GM12864 (cell line): ENCODE results near the gene TMCC2.
A peak's percentile ranks its signal among the peaks of the same experiment; 100 is the strongest.

Source experiments
- DNase-seq: peaks from one replicate; pipeline ENCODE4 v3.0.0-alpha.2; 2011; ENCODE audit warnings: low read depth
- H3K4me3 ChIP-seq: 2 replicates; pipeline ENCODE4 v1.5.1; 2011; ENCODE audit warnings: mild to moderate bottlenecking, low read depth, low read length, control low read depth
- TF ChIP-seq, protein P1 (sequence below): IDR thresholded peaks from 2 replicates; pipeline ENCODE4 v1.5.1; 2011; ENCODE audit warnings: low read depth, mild to moderate bottlenecking, moderate library complexity, low read length, control low read depth, inconsistent platforms; ENCODE audit errors: missing control alignments

Gene TMCC2

DNA sequence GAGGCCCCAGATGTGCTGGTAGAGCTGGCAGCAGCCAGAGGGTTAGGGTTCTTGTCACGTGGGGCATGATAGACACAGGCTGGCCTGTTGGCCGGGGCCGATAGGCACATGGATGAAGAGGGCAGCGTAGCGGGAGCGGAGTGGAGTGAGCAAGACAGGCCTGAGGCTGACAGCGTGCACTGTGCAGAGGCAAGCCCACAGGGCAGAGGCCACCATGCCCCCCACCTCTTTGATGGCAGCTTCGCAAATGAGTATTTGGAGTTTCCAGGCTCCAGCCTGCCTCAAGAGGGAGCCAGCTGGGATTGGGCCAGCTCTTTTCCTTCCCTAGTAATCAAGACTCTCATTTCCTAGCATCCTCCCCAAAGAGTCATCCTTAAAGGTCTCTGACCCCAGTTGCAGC lies 43.5 kb downstream of the TMCC2 start:
- DNase-seq = no peak
- TF ChIP-seq, protein P1, sequence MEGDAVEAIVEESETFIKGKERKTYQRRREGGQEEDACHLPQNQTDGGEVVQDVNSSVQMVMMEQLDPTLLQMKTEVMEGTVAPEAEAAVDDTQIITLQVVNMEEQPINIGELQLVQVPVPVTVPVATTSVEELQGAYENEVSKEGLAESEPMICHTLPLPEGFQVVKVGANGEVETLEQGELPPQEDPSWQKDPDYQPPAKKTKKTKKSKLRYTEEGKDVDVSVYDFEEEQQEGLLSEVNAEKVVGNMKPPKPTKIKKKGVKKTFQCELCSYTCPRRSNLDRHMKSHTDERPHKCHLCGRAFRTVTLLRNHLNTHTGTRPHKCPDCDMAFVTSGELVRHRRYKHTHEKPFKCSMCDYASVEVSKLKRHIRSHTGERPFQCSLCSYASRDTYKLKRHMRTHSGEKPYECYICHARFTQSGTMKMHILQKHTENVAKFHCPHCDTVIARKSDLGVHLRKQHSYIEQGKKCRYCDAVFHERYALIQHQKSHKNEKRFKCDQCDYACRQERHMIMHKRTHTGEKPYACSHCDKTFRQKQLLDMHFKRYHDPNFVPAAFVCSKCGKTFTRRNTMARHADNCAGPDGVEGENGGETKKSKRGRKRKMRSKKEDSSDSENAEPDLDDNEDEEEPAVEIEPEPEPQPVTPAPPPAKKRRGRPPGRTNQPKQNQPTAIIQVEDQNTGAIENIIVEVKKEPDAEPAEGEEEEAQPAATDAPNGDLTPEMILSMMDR = no peak
- H3K4me3 ChIP-seq = no peak overlapping the region

DNA sequence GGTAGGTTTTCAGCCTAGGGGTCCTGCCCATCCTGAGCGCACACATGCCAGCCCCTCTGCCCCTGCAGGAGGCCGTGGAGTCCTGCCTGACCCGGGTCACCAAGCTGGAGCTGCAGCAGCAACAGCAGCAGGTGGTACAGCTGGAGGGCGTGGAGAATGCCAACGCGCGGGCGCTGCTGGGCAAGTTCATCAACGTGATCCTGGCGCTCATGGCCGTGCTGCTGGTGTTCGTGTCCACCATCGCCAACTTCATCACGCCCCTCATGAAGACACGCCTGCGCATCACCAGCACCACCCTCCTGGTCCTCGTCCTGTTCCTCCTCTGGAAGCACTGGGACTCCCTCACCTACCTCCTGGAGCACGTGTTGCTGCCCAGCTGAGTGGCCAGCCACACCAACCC lies 44.0 kb downstream of the TMCC2 start:
- TF ChIP-seq, protein P1 = no peak
- no peak for DNase-seq
- no peak overlapping the region for H3K4me3 ChIP-seq

DNA sequence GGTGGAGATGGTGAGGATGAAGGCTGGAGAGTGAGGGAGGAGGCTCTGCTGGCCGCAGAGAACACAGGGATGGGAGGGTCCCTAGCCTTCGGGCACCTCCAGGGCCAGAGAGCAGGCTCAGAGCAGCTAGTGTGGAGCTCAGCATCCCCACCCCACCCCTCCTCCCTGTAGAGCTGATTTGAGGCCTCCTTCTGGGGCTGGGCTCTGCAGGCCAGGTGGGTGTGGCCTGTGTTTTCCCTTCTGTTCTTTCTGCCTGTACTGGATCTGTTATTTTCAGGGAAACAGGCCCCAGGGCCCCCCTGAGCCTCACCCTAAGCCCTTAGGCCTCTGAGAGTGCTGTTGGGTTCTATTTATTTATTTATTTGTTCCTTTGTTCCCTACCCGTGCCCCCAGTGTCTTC lies 44.8 kb downstream of the TMCC2 start:
- no peak for DNase-seq
- H3K4me3 ChIP-seq = no peak overlapping the region
- TF ChIP-seq, protein P1 = no peak

DNA sequence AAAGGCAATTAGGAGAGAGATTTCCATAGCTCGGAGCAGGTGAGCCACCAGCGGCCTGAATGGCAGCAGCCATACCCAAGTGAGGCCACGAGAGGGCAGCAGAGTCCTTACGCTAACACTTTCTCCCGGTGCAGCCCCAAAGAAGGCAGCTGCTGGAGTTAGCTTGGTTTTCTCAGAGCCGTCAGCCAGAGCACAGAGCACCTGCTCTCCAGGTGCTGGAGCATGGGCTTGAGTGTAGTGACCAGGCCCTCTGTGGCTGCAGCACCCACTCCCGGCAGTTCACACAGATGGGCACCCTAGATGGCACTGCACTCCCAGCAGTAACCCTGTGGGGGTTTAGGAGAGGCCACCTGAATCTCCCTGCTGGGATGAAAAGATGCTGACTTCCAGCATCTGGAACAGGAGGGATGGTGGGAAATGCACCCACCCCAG lies 45.8 kb downstream of the TMCC2 start:
- H3K4me3 ChIP-seq = no peak overlapping the region
- DNase-seq = peak; percentile 37
- TF ChIP-seq, protein P1 = peak; percentile 99

DNA sequence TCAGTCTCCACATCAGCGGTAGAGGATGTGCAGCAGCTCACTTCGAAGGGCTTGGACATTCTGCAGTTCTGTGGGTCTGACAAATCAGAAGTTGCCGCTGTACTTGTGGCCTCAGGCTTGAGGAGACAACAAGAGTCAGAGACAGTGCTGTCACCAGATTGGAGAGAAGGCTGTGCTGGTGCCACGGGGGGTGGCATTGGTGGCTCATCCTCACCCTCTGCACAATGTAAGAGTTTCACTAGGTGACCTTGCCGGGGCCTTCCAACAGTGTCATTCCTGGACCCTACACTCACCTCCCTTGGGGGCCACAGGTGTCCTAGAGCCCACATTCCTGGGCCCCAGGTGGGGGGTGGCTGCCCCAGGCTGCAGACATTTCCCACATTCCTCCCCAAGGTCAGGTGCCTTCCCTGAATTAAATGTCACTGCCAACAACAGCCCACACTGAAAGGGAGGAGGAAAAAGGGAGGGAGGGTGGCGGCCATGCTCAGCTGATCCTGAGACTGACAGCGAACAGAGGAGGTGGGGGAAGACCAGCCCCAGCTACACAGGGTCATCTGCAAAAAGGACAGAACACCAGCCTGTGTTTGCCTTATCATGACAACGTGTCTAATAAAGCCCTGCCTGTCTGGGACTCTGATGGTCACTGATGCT lies 46.4 kb downstream of the TMCC2 start:
- no peak overlapping the region for H3K4me3 ChIP-seq
- DNase-seq = no peak
- TF ChIP-seq, protein P1 = no peak

DNA sequence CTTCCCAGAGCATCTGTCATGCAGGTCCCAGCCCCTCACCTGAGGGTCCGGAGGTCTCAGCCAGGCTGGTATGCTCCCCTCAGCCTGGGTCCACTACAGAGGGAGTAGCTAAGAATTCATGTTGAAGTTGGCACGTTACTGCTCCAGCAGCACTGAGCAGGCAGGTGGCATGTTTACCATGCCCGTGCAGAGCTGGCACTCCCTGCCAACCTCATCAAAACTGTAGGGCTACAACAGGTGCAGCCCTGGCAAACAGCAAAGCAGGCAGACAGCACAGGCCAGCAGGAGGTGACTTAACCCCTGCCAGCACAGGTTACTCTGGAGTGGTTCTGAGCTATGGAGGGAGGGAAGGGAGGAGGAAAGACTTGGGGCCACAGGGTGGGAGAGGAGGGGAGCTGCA lies 47.4 kb downstream of the TMCC2 start:
- no peak for DNase-seq
- TF ChIP-seq, protein P1 = no peak
- no peak overlapping the region for H3K4me3 ChIP-seq
